HuH-7.5 (cell line): ENCODE results near the gene NODAL.
"Not testable (repeated sequence)": the region's sequence is repeated elsewhere in the genome, so short reads cannot be mapped to it uniquely, and the experiment has no call there.

ENCODE experiments used
- DNase-seq: peaks from one replicate; pipeline ENCODE4 v3.0.0; 2011; ENCODE audit warnings: low spot score

NODAL gene

GRCh38 chr10:70441161-70441894 lies at the start of gene NODAL:
NODAL (minus strand) TSS chr10:70441681; CDS start chr10:70441667, 14 bp downstream.
- DNase-seq: no peak

GRCh38 chr10:70490142-70490541 lies 48.7 kb upstream of the NODAL start:
- DNase-seq: no peak

- no peak for DNase-seq
These were observed 46.3 kb upstream of the NODAL start for GRCh38 chr10:70487824-70488223.

GRCh38 chr10:70483872-70484271 lies 42.4 kb upstream of the NODAL start:
- not testable (repeated sequence) for DNase-seq

DNA sequence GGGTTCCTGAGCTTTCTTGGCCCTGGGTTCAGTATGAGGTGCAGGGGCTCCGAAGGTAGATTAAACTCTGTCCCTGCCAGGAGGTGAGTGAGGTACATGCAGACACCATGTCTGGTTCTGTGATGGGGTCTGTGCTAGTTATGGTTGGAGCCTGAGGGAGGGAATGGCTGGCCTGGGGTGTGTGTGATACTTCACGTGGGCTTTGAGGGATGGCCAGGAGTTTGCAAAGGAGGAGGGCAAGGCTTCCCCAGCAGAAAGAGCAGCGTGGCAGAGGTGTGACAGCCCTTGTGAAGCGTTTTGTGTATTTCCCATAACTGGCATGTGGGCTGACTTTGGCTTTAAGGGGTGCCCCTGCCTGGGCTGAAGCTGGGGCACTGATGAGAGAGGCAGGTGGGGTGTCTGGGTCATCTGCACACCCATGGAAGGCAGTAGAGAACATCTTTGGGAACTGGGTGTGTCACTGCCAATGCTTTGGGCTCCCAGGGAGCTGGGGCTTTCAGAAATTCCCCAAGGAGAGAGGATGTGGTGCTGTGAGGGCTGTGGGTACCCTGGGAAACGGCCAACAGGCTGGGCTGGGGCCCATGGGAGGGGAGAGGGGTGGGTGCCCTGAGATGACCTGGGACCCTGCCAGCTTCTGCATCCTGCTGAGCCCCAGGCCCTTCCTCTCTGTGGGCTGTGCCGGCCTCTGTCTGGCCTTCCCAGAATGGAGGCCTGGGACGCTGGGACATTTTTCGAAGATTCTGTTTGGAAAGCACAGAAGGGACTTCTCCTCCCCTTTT lies 41.7 kb upstream of the NODAL start:
- DNase-seq: no peak

DNA sequence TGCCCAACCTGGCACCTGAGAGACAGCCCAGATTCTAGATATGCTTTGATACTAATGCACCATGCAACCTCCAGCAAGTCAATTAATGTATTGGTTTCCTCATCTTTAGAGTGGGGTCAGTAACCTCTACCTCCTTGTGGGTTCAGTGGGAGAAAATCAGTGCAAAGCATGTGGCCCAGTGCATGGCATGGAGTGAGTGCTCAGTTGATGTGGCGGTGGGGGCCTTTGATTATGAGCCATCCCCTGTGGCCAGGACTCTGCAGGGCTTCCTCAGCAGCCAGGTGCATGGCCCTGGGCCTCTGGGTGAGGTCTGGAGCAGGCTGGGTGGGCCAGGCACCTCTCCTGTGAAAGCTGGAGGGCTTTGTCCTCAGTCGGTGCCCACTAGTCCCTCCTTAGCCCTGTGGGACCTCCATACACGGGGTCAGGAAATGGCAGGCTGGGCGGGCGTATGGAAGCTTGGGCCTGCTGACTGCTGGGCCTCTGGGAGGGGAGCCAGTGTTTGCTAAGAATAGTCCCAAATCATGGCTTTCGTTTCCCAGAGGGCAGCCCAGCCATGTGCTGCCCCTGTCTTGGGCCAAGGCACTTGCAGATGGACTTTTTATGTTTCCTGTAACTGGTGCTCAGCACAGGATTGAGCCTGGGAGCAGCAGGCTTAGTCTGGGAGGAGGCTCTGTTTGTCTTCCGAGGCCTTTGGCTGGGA lies 40.5 kb upstream of the NODAL start:
- no peak for DNase-seq

GRCh38 chr10:70481105-70481504 lies 39.6 kb upstream of the NODAL start:
- no peak for DNase-seq

DNA sequence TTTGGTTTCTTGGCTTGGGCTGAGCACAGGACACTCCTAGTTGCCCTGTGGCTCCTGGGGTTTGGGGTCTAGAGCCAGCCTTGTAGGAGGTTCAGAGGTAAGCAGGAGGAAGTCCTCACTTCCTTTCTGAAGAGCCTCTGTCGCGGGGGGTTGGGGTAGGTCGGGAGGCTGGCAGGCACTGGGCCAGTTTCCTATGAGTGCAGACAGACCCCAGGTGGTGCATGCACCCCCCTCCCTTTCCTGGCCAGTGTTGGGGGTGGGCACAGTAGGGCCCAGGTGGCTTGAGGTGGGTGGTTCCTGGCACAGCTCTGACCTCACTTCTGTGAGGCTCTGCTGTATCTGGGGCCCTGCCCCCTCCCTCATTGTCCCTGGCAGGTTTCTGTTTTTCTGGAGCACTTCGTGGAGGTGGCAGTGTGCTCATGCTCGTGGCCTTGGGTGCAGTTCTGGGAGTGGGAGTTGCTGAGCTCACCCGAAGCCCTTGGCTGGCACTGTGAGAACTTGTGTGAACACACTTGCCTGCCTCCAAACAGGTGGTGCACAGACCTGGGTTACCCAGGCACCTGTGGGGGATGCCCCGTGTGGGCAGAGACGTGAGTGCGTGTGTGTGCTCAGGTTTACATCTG lies 38.9 kb upstream of the NODAL start:
- no peak for DNase-seq

GRCh38 chr10:70479626-70480238 lies 38.3 kb upstream of the NODAL start:
- DNase-seq: no peak

DNA sequence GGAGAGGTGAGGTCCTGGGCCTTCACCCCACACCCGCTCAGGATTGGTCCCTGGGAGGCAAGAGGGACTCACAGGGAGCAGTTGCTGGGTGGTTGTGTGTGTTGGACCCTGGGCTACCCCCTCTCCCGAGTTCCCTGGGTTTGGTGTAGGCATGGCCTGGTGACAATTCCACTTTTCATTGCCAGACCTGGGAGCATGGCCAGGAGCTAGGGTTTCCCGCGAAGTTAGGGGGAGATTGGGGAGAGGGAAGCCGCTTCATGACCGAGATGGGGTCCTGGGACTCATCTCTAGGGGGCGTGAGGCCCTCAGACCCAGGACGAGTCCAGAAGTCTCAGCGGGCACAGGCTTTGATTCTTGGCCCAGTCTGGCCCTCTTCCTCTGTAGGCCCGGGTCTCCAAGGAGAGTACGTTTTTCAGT lies 37.7 kb upstream of the NODAL start:
- DNase-seq: no peak

GRCh38 chr10:70478191-70479164 lies 37.0 kb upstream of the NODAL start, which contains the start of gene PALD1:
PALD1 (plus strand) TSS chr10:70478767; CDS start chr10:70525952, 47,185 bp downstream.
- DNase-seq: no peak

GRCh38 chr10:70477661-70478162 lies 36.2 kb upstream of the NODAL start:
- no peak for DNase-seq

DNA sequence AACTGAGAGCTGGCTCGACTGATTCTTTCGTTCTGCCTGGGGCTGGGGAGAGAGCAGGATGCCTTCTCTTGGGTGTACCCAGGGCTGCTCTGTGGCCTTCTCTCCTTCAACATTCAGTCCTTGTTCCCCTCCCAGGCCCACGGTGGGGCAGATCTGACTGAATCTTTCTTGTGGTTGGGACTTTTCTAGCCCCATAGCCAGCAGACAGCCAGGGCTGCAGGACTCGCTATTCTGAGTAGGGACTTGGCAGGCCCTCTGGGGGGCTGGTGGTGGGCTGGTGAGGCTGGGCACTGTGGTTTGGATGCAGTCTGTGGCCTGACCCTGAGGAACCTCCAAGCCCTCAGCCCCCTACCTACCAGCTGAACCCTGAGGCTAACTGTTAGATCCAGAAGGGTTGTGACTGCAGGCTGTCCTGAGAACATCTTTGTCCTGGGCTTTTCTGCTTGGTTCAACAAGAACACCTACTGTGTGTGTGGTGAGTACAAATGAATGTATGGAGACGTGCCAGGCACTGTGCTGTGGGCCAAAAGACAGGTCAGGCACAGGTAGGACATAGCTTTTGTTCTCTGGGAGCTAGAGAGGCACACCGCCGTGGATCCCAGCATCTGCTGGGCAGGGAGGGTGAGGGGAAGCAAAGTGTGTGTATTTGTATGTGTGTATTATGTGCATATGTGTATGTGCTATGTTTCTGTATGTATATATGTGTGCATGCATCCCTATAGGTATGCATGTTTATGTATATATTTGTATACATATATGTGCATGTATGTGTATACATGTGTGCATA lies 35.0 kb upstream of the NODAL start:
- DNase-seq: no peak

DNA sequence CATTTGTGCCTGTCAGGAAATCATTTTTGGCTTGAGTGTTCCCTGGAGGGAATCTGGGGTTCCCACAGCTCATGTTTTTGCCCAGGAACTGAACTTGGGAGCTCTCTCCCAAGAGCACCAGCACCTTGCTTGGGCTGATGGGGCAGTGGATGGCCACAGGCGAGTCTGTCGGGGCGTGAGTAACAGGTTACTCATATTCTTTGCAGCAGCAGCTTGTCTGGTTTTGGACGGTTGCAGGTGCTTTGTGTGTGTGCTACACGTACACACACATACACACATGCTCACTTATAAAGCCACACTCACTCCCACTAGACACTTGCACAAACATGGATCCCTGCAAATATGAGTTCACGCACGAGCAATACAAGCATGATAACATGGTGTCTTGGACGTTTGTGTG lies 34.2 kb upstream of the NODAL start:
- DNase-seq: no peak

- no peak for DNase-seq
These were observed 33.3 kb upstream of the NODAL start for GRCh38 chr10:70474780-70475179.

GRCh38 chr10:70472799-70473454 lies 31.4 kb upstream of the NODAL start:
- DNase-seq: no peak

- no peak for DNase-seq
These were observed 25.5 kb upstream of the NODAL start for GRCh38 chr10:70466951-70467350.

DNA sequence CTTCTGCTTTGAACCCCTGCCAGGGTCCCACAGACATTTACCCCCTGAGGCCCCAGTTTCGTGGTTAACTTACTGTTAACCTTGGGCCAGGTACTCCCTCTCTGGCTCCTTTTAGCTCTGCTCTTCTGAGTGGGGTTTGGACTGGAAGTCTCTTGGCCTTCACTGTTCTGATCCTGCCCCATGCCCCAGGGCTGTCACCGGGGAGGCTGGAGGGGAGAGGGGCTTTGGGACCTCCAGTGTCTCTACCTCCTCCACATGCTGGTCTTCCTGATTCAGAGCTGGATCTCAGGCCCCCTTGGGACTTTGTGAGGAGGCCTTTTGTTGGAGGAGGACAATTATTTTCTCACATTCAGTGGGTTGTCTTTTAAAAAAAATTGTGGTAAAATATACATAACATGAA lies 24.4 kb upstream of the NODAL start:
- DNase-seq: no peak

- DNase-seq: no peak
These were observed 23.8 kb upstream of the NODAL start for GRCh38 chr10:70465278-70465677.
